ENCODE data around the gene DLGAP1.

The DLGAP1 gene

DNA sequence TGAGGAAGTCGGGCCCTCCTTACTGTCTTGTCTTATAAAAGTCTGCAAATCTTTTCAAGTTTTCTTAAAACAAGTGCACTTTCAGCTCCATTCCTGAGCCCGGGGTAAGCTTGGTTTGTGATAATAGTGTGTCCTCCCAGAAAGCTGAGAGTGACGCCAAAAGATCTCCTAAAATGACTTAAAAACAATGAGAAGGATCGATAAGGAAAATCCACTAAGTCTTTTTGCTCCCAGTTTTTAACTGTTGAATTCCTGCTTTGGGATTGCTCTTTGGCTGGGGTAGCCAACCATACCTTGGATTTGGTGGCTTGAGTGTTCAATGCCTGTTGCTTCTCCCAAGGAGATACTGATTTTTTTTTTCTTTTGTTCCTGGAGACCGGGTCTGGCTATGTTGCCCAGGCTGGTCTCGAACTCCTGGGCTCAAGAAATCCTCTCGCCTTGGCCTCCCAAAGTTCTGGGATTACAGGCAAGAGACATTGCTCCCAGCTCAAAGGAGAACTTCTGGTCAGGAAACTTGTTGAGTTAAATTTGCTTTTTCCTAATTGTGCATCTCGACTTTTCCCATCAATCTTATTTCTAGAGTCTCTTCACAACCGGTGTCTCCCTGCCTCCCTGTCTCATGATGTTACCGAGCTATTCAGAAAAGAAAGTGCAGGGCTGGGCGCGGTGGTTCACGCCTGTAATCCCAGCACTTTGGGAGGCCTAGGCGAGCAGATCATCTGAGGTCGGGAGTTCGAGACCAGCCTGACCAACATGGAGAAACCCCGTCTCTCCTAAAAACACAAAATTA is 1002.2 kb downstream of the DLGAP1 start:
- DNase-seq, result no peak

- no peak for DNase-seq
Measured at GRCh38 chr18:3451989-3452749, 1002.9 kb downstream of the DLGAP1 start.

GRCh38 chr18:3451183-3451988 is 1003.7 kb downstream of the DLGAP1 start:
- peak; percentile 39 for DNase-seq

DNA sequence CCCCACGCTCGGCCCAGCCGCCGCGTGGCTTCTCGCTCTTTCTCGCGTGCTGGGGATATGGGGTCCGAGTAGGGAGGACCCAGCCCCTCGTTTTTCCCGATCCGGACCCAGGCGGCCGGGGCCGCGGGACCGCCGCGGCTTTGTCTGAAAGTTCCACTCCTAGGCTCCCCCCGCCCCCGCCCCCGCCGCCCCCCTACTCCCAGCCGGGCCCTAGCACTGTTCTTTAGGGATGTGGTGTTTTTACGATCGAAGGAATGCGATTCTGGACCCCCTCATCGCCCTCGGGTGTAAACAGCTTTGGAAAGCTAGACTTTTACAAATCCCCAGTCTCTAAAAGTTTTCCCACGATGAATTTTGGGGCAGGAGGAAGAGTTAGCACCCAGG is 1004.3 kb downstream of the DLGAP1 start:
- DNase-seq, result no peak

DNA sequence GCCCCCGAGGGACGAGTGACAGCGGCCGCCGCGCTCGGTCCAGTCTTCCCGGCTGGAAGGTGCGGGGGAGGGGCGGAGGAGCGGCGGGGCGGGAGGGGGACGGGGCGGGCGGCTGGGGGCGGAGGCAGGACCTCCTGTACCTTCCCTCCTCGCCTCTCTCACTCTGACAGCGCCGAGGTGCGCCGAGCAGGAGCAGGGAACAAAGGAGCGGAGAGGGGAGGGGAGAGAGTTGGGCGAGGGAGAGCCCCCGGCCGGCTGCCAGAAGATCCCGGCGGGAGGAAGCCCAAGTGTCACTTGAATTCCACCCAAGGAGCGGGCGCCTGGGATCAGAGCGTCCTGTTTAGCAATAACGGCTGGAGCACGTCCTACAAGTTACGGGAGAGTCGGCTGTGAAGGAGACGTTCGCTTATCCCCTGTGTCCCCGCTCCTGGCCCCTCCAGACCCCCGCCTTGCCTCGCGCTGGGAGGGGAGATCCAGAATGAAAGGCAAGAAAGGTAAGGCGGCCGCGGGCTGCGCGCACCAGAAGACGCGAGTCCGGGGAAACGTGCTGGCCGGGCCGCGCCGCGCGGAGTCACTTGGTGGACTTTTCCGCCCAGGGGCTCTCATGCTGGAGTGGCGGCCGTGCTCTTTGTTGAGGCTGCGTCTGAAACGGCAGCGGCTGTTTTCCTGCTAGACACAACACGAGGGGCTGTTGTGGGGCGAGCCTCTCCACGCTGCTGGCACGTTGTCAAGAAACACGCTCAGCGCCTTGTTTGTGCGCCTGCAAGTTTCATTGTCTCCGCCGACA is 1004.9 kb downstream of the DLGAP1 start, which contains the start of gene TGIF1:
TGIF1 (plus strand) TSS at position 161 of the 787 bp plus-strand sequence; CDS start at position 479, 318 bp downstream.
- DNase-seq, result peak; percentile 11

GRCh38 chr18:3449512-3450011 is 1005.5 kb downstream of the DLGAP1 start:
- no peak for DNase-seq

GRCh38 chr18:3448838-3449511 is 1006.1 kb downstream of the DLGAP1 start:
- no peak for DNase-seq

DNA sequence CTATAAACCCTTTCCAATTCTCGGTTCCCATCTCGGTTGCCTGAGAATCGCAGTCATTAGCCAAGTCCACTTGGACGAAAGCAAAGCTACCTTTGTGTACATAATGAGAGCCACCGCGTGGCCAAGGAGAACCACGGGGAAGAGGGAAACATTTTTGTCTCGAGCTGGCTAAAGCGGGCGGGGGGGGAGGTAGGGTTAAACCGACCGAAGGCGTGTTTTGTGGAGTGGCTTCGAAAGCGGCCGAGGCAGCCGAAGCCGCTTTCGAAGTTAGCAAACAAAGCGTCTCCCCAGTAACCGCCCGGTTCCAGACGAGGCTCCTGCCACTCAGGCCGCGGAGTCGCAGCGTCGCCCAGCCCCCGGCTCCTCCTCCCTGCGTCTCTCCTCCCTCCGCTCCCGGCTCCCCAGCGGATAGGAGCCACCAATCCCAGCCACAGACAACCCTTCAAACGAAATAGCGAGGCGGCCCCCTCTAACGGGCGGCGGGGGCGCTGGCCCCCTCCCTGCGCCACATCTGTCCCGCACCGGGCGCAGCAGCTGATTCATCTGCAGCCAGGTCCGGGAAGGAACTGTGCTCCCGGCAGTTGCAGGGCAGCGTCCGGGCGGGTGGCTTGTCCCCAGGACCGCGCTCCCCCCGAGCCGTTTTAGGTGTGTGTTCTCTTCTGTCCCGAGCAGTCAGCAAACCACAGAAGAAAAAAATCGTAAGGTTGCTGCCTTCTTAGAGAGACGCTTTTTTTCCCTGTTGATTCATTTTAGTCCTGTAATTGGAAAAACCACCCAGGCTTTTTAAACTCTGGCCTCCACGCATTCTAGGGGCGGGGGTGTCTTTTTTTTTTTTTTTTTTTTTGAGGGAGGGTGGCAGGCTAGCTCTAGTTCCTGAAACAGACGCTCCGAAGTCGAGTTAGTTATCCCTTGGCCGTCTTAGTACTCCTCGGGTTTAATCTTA is 1006.9 kb downstream of the DLGAP1 start:
- peak; percentile 88 for DNase-seq

- DNase-seq, result no peak
Measured at GRCh38 chr18:3447068-3447894, 1007.8 kb downstream of the DLGAP1 start.
